Lower lobe of right lung (tissue), 2 donors: ENCODE measurements around the gene LY6G5C. TPM values are rescaled to one million over a fixed set of nuclear protein-coding genes. Genes with fewer than 3 reads are reported as not detected.
A peak's percentile ranks its signal among the peaks of the same experiment; 100 is the strongest.

ENCODE experiments used
- ATAC-seq, 2 donors: fragments of 200-7000 bp; cut with Tn5 transposase; one replicate each; pipeline ENCODE4 v1.9.1; 2020 to 2022; ENCODE audit warnings: mild to moderate bottlenecking in 2 of 2, moderate library complexity in 2 of 2
- DNase-seq: peaks from one replicate; pipeline ENCODE4 v3.0.0-alpha.2; 2020
- H3K27ac ChIP-seq: fragments of 200-600 bp; one replicate; pipeline ENCODE4 v1.8.0; 2022
- H3K27me3 ChIP-seq: fragments of 200-600 bp; one replicate; pipeline ENCODE4 v1.8.0; 2022; ENCODE audit warnings: low read depth
- H3K36me3 ChIP-seq: fragments of 200-600 bp; one replicate; pipeline ENCODE4 v1.8.0; 2022; ENCODE audit warnings: mild to moderate bottlenecking
- H3K4me1 ChIP-seq: fragments of 200-600 bp; one replicate; pipeline ENCODE4 v1.8.0; 2022
- H3K4me3 ChIP-seq: fragments of 200-600 bp; one replicate; pipeline ENCODE4 v1.8.0; 2022; ENCODE audit warnings: mild to moderate bottlenecking
- H3K9me3 ChIP-seq: fragments of 200-600 bp; one replicate; pipeline ENCODE4 v1.8.0; 2022
- intact Hi-C: fragments of 100-400 bp; cut with DNase I; formaldehyde crosslinking; loops from one replicate; pipeline ENCODE4 v1.11.0; 2022
- total RNA-seq: library from RNA; stranded (reverse); fragmentation: NEBNext Ultra II Directional; extraction: Animal tissue kit (Norgen Biotek cat#: 25700); gene quantifications from one replicate; pipeline ENCODE4 v1.2.1, GENCODE V29; 2021
- TF ChIP-seq, protein P1 (sequence below): fragments of 200-600 bp; IDR thresholded peaks from one replicate; pipeline ENCODE4 v1.8.0; 2022; ENCODE audit warnings: antibody characterized with exemption, mild to moderate bottlenecking
- donor health status: DM: no; HTN: yes; CAD: no; lungs with severe emphysema.

Gene LY6G5C
- total RNA-seq, 1 donor from 2014 or later: 2.9 TPM

GRCh38 chr6:31700740-31701401 is 20.0 kb upstream of the LY6G5C start:
- Histone ChIP-seq H3K27ac (peak overlapping the region; percentile 98), H3K36me3 (peaks cover 49% of the 10 kb centered on the region), H3K27me3 (no peaks in the 10 kb centered on the region), H3K4me1 (peaks cover 30% of the 10 kb centered on the region), H3K9me3 (no peaks in the 10 kb centered on the region), H3K4me3 (no peak overlapping the region)
- ATAC-seq (no peak), DNase-seq (no peak)
- TF ChIP-seq, protein P1, sequence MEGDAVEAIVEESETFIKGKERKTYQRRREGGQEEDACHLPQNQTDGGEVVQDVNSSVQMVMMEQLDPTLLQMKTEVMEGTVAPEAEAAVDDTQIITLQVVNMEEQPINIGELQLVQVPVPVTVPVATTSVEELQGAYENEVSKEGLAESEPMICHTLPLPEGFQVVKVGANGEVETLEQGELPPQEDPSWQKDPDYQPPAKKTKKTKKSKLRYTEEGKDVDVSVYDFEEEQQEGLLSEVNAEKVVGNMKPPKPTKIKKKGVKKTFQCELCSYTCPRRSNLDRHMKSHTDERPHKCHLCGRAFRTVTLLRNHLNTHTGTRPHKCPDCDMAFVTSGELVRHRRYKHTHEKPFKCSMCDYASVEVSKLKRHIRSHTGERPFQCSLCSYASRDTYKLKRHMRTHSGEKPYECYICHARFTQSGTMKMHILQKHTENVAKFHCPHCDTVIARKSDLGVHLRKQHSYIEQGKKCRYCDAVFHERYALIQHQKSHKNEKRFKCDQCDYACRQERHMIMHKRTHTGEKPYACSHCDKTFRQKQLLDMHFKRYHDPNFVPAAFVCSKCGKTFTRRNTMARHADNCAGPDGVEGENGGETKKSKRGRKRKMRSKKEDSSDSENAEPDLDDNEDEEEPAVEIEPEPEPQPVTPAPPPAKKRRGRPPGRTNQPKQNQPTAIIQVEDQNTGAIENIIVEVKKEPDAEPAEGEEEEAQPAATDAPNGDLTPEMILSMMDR: no peak
- intact Hi-C loops: no loop called here

DNA sequence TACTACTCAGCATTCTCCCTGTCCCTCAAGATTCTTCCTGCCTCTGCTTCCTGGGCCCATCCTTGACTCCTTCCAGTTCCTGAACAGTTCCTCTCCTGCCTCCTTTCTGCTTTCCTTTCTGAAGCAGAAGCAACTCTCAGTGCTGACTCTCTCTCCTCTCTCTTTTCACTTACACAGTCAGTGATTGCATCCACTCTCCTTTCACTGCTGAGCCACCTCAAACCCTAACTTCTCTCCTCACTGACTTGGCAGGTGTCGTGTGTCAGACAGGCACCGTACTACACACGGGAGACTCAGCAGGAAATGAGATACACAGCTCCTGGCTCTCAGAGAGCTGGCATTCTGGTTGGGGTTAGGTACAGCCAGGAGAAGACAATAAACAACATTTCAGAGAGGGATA is 16.7 kb upstream of the LY6G5C start:
- intact Hi-C loops: no loop called here

GRCh38 chr6:31693535-31693934 is 12.7 kb upstream of the LY6G5C start:
- peaks cover 97% of the 10 kb centered on the region for H3K36me3 ChIP-seq

More for the DNA sequence above, 16.7 kb upstream of the LY6G5C start:
- Histone ChIP-seq H3K4me3 (no peak overlapping the region), H3K36me3 (peaks cover 82% of the 10 kb centered on the region), H3K9me3 (no peaks in the 10 kb centered on the region), H3K4me1 (peaks cover 23% of the 10 kb centered on the region), H3K27ac (no peak overlapping the region), H3K27me3 (no peaks in the 10 kb centered on the region)
- no peak for ATAC-seq
- TF ChIP-seq, protein P1: no peak
- no peak for DNase-seq

GRCh38 chr6:31692886-31693285 is 12.0 kb upstream of the LY6G5C start:
- H3K36me3 ChIP-seq: peaks cover 97% of the 10 kb centered on the region
- H3K27ac ChIP-seq: no peak overlapping the region
- H3K9me3 ChIP-seq: no peaks in the 10 kb centered on the region
- TF ChIP-seq, protein P1: no peak
- no peak for ATAC-seq
- no peak for DNase-seq
- intact Hi-C loops: no loop called here
- H3K4me1 ChIP-seq: peaks cover 4% of the 10 kb centered on the region
- H3K4me3 ChIP-seq: no peak overlapping the region
- H3K27me3 ChIP-seq: no peaks in the 10 kb centered on the region

More at GRCh38 chr6:31693535-31693934, 12.7 kb upstream of the LY6G5C start:
- ATAC-seq (no peak), DNase-seq (no peak)
- Histone ChIP-seq H3K27me3 (no peaks in the 10 kb centered on the region), H3K4me3 (no peak overlapping the region), H3K9me3 (no peaks in the 10 kb centered on the region), H3K27ac (no peak overlapping the region), H3K4me1 (peaks cover 4% of the 10 kb centered on the region)
- intact Hi-C loops: no loop called here
- TF ChIP-seq, protein P1: no peak

- ATAC-seq: no peak
- DNase-seq: no peak
- TF ChIP-seq, protein P1: no peak
- intact Hi-C loops: no loop called here
- Histone ChIP-seq H3K27me3 (no peaks in the 10 kb centered on the region), H3K36me3 (peaks cover 97% of the 10 kb centered on the region), H3K4me1 (no peaks in the 10 kb centered on the region), H3K27ac (no peak overlapping the region), H3K9me3 (no peaks in the 10 kb centered on the region), H3K4me3 (no peak overlapping the region)
Measured at GRCh38 chr6:31692353-31692752, 11.5 kb upstream of the LY6G5C start.
